VCaP (cell line): ENCODE data around the gene JARID2.

Experiments
- H3K27ac ChIP-seq: fragments of 450-650 bp; 2 replicates; pipeline ENCODE4 v1.5.1; 2017
- TF ChIP-seq, protein P1 (sequence below): fragments of 450-650 bp; conservative IDR thresholded peaks from 2 replicates; pipeline ENCODE4 v1.5.1; 2017; ENCODE audit warnings: mild to moderate bottlenecking, moderate library complexity

The JARID2 gene

DNA sequence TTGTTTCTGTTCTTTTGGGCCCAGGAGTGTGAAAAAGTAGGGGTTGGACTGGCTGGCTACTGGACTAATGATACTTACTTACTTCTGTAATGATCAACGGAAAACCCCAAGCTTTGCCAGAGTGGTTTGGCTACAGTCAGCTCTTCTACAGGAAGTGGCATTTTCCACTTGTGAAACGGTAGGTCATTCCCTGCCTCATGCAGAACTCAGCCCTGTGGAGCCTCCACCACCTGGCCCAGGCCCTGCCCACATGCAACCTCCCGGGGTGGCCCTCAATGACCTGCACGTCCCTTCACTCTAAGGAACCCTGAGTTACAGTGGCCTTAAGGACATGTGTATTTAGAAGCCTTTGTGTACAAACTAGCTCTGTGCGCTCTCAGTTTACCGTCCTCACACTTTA, 276.6 kb downstream of the JARID2 start:
- TF ChIP-seq, protein P1, sequence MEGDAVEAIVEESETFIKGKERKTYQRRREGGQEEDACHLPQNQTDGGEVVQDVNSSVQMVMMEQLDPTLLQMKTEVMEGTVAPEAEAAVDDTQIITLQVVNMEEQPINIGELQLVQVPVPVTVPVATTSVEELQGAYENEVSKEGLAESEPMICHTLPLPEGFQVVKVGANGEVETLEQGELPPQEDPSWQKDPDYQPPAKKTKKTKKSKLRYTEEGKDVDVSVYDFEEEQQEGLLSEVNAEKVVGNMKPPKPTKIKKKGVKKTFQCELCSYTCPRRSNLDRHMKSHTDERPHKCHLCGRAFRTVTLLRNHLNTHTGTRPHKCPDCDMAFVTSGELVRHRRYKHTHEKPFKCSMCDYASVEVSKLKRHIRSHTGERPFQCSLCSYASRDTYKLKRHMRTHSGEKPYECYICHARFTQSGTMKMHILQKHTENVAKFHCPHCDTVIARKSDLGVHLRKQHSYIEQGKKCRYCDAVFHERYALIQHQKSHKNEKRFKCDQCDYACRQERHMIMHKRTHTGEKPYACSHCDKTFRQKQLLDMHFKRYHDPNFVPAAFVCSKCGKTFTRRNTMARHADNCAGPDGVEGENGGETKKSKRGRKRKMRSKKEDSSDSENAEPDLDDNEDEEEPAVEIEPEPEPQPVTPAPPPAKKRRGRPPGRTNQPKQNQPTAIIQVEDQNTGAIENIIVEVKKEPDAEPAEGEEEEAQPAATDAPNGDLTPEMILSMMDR = no peak
- H3K27ac ChIP-seq = no peak overlapping the region

GRCh38 chr6:15522856-15523529, 277.1 kb downstream of the JARID2 start:
- TF ChIP-seq, protein P1 = no peak
- H3K27ac ChIP-seq = no peak overlapping the region

GRCh38 chr6:15523679-15524630, 278.1 kb downstream of the JARID2 start:
- TF ChIP-seq, protein P1 = no peak

GRCh38 chr6:15524861-15525401, 279.1 kb downstream of the JARID2 start:
- TF ChIP-seq, protein P1 = no peak
- H3K27ac ChIP-seq = no peak overlapping the region

More at GRCh38 chr6:15523679-15524630, 278.1 kb downstream of the JARID2 start:
- no peak overlapping the region for H3K27ac ChIP-seq

GRCh38 chr6:15526212-15526701, 280.4 kb downstream of the JARID2 start:
- TF ChIP-seq, protein P1 = no peak
- H3K27ac ChIP-seq = no peak overlapping the region

DNA sequence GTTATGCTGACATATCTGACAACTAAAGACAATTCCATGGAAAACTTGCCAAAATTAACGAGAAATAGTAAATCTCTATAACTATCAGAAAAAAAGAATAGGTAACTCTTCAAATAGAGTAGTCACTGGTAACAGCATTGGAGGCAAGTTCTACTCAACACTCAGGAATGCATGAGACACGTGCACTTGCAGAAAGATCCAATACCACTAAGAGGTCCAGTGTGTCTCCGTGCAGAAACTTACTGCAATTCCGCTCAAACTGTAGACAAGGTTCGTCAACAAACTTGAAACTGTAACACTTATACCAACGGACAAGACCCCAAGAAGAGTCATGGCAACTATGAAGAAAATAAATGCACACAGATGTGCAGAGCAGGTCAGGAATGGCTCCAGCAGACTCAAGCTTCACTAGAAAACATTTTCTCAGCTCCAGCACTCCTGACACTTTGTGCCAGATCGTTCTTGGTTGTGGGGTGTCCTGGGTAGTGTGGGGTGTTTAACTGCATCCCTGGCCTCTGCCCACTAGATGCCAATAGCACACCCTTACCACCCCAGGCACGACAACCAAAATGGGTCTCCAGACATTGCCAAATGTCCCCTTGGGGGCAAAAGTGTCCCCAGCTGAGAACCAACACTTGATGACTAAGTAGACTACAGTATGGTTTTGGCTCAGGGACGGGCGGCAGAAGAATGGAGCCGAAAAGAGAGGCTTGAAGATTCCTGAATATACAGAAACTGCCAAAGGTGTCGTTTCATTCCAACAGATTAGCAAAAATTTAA, 282.2 kb downstream of the JARID2 start:
- no peak overlapping the region for H3K27ac ChIP-seq
- TF ChIP-seq, protein P1 = no peak
